Activated T-cell treated with anti-CD3 and anti-CD28 coated beads, Interleukin-2, amount 50 U/mL, for 1 hour (primary cell): ENCODE measurements around the gene KAT2A.

Source experiments
- DNase-seq: peaks from one replicate; pipeline ENCODE4 v3.0.0-alpha.2; 2020

The KAT2A gene

GRCh38 chr17:42112552-42113176 lies 8.5 kb downstream of the KAT2A start, which contains the start of gene DHX58:
Gene DHX58, minus strand, starts transcription at chr17:42112714. Its CDS starts 822 bp downstream, at chr17:42111892.
- DNase-seq: peak; percentile 73

DNA sequence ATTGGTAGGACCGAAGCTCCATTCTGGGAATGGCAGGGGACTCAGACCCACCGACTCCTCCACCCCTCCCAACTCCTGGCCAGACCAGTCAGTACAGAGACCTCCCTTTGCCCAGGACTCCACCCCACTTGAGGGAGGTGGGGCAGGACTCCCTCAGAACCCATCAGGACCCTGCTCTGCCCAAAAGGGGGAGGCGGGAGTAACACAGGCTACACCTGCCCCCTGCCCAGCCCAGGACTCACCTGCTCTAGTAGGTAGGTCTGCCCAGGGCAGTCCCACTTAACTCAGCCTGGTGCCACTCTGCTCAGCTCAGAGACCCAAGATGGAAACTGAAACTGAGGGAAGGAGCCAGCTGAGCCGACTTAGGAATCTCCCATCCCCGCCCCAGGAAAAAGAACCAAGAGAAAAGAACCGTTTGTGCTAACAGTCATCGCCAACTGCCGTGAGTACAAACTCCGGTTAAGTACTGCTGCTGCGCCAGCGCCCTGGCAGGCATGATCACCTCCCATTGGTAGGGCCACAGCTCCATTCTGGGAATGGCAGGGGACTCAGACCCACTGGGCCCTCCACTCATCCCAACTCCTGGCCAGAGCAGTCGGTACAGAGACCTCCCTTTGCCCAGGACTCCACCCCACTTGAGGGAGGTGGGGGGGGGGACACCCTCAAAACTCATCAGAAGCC lies 9.2 kb downstream of the KAT2A start:
- DNase-seq: no peak

GRCh38 chr17:42111265-42111636 lies 9.9 kb downstream of the KAT2A start:
- no peak for DNase-seq

- DNase-seq: no peak
Observed at GRCh38 chr17:42110301-42111264, 10.6 kb downstream of the KAT2A start.

DNA sequence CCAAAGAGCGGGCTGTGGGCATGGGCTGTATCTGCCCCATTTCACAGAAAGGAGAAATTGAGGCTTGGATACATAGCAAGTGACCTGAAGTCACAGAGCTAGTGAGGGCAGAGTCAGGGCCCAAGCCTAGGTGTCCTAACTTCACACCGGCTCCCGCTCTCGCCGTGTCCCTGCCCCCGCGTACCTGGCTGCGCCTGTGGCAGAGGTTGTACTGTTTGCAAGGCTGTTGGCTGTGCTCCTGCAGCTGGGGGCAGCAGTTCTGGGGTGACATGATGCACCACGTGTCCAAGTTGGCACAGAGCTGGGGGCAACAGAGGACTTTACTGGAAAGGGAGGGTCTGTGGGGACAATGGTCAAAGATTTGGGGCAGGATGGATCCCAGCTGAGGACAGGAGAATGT lies 12.1 kb downstream of the KAT2A start:
- no peak for DNase-seq

GRCh38 chr17:42107597-42108576 lies 13.3 kb downstream of the KAT2A start:
- DNase-seq: peak; percentile 97

- DNase-seq: no peak
Observed at GRCh38 chr17:42107124-42107523, 14.0 kb downstream of the KAT2A start.

DNA sequence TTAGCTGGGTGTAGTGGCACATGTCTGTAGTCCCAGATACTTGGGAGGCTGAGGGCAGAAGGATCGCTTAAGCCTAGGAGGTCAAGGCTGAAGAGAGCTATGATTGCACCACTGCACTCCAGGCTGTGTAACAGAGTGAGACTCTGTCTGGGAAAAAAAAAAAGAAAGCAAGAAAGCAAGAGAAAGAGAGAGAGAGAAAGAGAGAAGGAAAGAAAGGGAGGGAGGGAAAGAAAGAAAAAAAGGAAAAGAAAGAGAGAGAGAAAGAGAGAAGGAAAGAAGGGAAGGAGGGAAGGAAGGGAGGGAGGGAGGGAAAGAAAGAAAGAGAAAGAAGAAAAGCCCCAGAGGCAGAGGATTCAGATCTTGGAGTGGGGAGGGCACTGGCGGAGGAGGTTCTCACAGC lies 15.2 kb downstream of the KAT2A start:
- DNase-seq: no peak

GRCh38 chr17:42104264-42104663 lies 16.9 kb downstream of the KAT2A start:
- DNase-seq: no peak

GRCh38 chr17:42103221-42103954 lies 17.8 kb downstream of the KAT2A start:
- DNase-seq: no peak

- DNase-seq: peak; percentile 70
Observed at GRCh38 chr17:42101513-42102292, 19.5 kb downstream of the KAT2A start.

DNA sequence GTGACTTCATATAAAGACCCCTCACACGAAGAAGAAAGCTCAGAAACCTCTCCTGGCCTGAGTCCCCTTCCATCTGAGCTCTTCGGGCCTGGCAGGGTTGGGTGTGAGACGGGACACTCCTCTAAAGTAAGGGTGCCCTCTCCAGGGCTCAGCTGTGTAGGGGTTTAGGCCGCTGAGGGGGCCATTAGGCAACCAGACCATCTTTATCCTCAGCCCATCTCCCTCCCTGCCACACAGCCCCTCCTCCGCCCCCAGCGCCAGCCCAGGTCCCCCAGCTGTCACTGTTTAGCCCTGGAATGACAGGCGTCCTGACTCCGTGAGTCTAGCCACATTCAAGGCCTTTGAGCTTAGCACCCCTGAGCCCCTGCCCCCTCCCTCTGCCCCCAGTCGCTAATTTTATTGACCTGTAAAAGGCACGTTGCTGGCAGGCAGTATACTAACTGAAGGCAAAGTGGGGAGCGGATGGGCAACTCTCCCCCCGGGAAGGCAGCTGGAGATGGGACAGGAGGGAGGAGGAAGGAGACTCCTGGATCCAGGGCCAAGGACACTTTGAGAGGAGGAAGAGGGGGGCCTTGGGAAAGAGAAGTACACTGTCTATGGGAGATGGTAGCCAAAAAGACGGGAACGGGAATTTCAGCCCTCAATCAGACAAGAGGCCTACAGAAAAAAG lies 22.3 kb downstream of the KAT2A start:
- no peak for DNase-seq

GRCh38 chr17:42097691-42098631 lies 23.2 kb downstream of the KAT2A start, which contains the start of gene ZNF385C:
Gene ZNF385C, minus strand, starts transcription at chr17:42098473. Its CDS starts 35,417 bp downstream, at chr17:42063056.
- DNase-seq: peak; percentile 57

GRCh38 chr17:42096360-42097111 lies 24.6 kb downstream of the KAT2A start:
- DNase-seq: no peak

DNA sequence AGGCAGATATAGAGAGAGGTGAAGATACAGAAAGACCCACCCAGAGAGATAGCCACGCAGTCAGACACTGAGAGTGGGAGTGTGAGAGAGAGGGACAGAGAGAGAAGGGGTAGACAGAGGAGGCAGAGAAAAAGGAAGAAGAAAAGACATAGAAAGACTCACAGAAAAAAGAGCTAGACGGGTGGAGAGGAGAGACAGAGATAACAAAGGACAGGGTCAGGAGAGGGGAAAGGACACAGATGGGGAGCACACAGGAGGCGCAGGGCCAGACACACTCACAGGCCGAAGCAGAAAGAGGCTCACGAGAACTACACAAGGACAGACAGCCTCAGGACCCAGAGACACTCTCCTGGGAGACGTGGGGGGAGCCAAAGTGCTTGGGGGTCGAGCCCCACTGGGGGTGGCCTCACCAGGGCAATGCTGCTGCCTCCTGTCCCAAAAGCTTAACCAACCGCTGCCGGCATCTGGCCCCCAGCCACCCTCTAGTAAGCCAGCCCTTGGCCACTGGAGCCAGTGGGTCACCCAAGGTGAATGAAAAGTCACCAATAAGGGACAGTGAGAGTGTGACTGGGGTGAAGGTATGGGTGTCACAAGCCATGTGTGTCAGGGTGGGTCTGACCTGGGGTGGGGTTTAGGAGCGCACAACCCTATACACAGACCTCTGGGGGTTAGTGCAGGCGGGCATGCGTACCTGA lies 26.6 kb downstream of the KAT2A start:
- DNase-seq: no peak

GRCh38 chr17:42092939-42093338 lies 28.2 kb downstream of the KAT2A start:
- no peak for DNase-seq
